HG03139 (cell line): ENCODE data around the gene ATP5MG.
A peak's percentile ranks its signal among the peaks of the same experiment; 100 is the strongest.
"Not testable (repeated sequence)": the region's sequence is repeated elsewhere in the genome, so short reads cannot be mapped to it uniquely, and the experiment has no call there.

Source experiments
- ATAC-seq: cut with Tn5 transposase; IDR thresholded peaks from one replicate; pipeline ENCODE4 v1.9.1; 2021; ENCODE audit not compliant: unreplicated experiment

The ATP5MG gene

GRCh38 chr11:118401151-118401879 lies at the start of gene ATP5MG:
Gene ATP5MG, plus strand, starts transcription at chr11:118401606. Its CDS starts 60 bp downstream, at chr11:118401666.
- ATAC-seq: peak; percentile 54

- no peak for ATAC-seq
Measured at GRCh38 chr11:118353084-118353710, 48.2 kb upstream of the ATP5MG start.

- ATAC-seq: no peak
Measured at GRCh38 chr11:118358071-118358470, 43.3 kb upstream of the ATP5MG start.

GRCh38 chr11:118359295-118359958 lies 42.0 kb upstream of the ATP5MG start, which contains the start of gene UBE4A:
Gene UBE4A, plus strand, starts transcription at chr11:118359600. Its CDS starts 5,481 bp downstream, at chr11:118365081.
- peak; percentile 88 for ATAC-seq

GRCh38 chr11:118364956-118365615 lies 36.3 kb upstream of the ATP5MG start:
- ATAC-seq: no peak

GRCh38 chr11:118366287-118366686 lies 35.1 kb upstream of the ATP5MG start:
- ATAC-seq: no peak

- no peak for ATAC-seq
Measured at GRCh38 chr11:118370774-118371173, 30.6 kb upstream of the ATP5MG start.

GRCh38 chr11:118373263-118373662 lies 28.1 kb upstream of the ATP5MG start:
- no peak for ATAC-seq

- no peak for ATAC-seq
Measured at GRCh38 chr11:118373871-118374270, 27.5 kb upstream of the ATP5MG start.

GRCh38 chr11:118374729-118375128 lies 26.7 kb upstream of the ATP5MG start:
- ATAC-seq: no peak

- ATAC-seq: no peak
Measured at GRCh38 chr11:118375978-118376377, 25.4 kb upstream of the ATP5MG start.

- no peak for ATAC-seq
Measured at GRCh38 chr11:118379497-118379896, 21.9 kb upstream of the ATP5MG start.

GRCh38 chr11:118380571-118380970 lies 20.8 kb upstream of the ATP5MG start:
- ATAC-seq: no peak

- ATAC-seq: no peak
Measured at GRCh38 chr11:118382954-118383353, 18.5 kb upstream of the ATP5MG start.

GRCh38 chr11:118383657-118384056 lies 17.7 kb upstream of the ATP5MG start:
- ATAC-seq: no peak

- no peak for ATAC-seq
Measured at GRCh38 chr11:118396097-118396501, 5.3 kb upstream of the ATP5MG start.

GRCh38 chr11:118397448-118397847 lies 4.0 kb upstream of the ATP5MG start:
- ATAC-seq: no peak

- ATAC-seq: no peak
Measured at GRCh38 chr11:118398791-118399559, 2.4 kb upstream of the ATP5MG start.

GRCh38 chr11:118401880-118402590 lies 629 bp downstream of the ATP5MG start:
- no peak for ATAC-seq

- not testable (repeated sequence) for ATAC-seq
Measured at GRCh38 chr11:118402594-118402993, 1.2 kb downstream of the ATP5MG start.
